Gastrocnemius medialis (tissue), 4 donors: ENCODE measurements around the gene MOB3C. TPM values are rescaled to one million over a fixed set of nuclear protein-coding genes. Genes with fewer than 3 reads are reported as not detected.
"Not testable (repeated sequence)": the region's sequence is repeated elsewhere in the genome, so short reads cannot be mapped to it uniquely, and the experiment has no call there.

Experiments
- ATAC-seq, 2 donors: fragments of 150-250 bp; one replicate each; pipeline ENCODE4 v1.9.1; 2016
- DNase-seq, 2 donors: peaks; one replicate each; pipeline ENCODE4 v3.0.0-alpha.2; 2019
- H3K27ac ChIP-seq, 4 donors: fragments of 200-600 bp; sonication (generic); 1 replicate in 1 of 4; 2 replicates in 3 of 4; pipeline ENCODE4 v1.5.1; 2016 to 2018; ENCODE audit warnings: mild to moderate bottlenecking in 2 of 4, moderate library complexity in 1 of 4
- H3K27me3 ChIP-seq, 3 donors: fragments of 200-600 bp; sonication (generic) in 2 of 3; 1 replicate in 1 of 3; 2 replicates in 2 of 3; pipeline versions ENCODE4 v1.5.1 to v1.6.0; 2016 to 2019; ENCODE audit warnings: mild to moderate bottlenecking in 1 of 3, moderate library complexity in 1 of 3
- H3K36me3 ChIP-seq, 2 donors: fragments of 200-600 bp; sonication (generic) in 1 of 2; one replicate each; pipeline ENCODE4 v1.5.1; 2017 to 2018
- H3K4me1 ChIP-seq, 2 donors: fragments of 200-600 bp; sonication (generic) in 1 of 2; one replicate each; pipeline ENCODE4 v1.5.1; 2016 to 2017; ENCODE audit warnings: mild to moderate bottlenecking in 2 of 2
- H3K4me3 ChIP-seq, 4 donors: fragments of 200-600 bp; sonication (generic) in 3 of 4; 1 replicate in 1 of 4; 2 replicates in 3 of 4; pipeline ENCODE4 v1.5.1; 2016 to 2019; ENCODE audit warnings: mild to moderate bottlenecking in 2 of 4
- H3K9me3 ChIP-seq, 3 donors: fragments of 200-600 bp; sonication (generic) in 2 of 3; 1 replicate in 1 of 3; 2 replicates in 2 of 3; pipeline ENCODE4 v1.5.1; 2016 to 2019
- POLR2A ChIP-seq, 2 donors: fragments of 450-650 bp; IDR thresholded peaks; one replicate each; pipeline ENCODE4 v1.6.1; 2017; ENCODE audit warnings: antibody characterized with exemption in 2 of 2, mild to moderate bottlenecking in 2 of 2, moderate library complexity in 2 of 2
- in situ Hi-C, 4 donors: fragments of 200-750 bp; cut with MboI; loops; one replicate each; pipeline versions ENCODE4 v1.15.0 to v1.8.0; 2017; ENCODE audit warnings: low sequenced_read_pairs in 4 of 4
- intact Hi-C: fragments of 100-400 bp; cut with DNase I; formaldehyde crosslinking; loops from one replicate; pipeline ENCODE4 v1.15.1; 2023; ENCODE audit warnings: low total_unique reads
- total RNA-seq, 4 donors: library from RNA; depleted of rRNA; stranded (reverse); fragments of >200 nt; gene quantifications; one replicate each; pipeline versions ENCODE4 v1.1.0 to v1.2.3, GENCODE V29; 2016
- TF ChIP-seq, protein P1 (sequence below), 5 experiments: fragments of 450-650 bp in 3 of 5; fragments of 200-600 bp in 2 of 5; sonication (generic) in 2 of 5; IDR thresholded peaks in 4 of 5; conservative IDR thresholded peaks in 1 of 5; 1 replicate in 4 of 5; 2 replicates in 1 of 5; pipeline ENCODE4 v1.5.1; 2016 to 2019; ENCODE audit warnings: antibody characterized with exemption in 5 of 5, mild to moderate bottlenecking in 3 of 5, moderate library complexity in 3 of 5

MOB3C gene
- total RNA-seq, 4 donors from 2014 or later, result 11.3 to 26.5 (median 23.3) TPM

DNA sequence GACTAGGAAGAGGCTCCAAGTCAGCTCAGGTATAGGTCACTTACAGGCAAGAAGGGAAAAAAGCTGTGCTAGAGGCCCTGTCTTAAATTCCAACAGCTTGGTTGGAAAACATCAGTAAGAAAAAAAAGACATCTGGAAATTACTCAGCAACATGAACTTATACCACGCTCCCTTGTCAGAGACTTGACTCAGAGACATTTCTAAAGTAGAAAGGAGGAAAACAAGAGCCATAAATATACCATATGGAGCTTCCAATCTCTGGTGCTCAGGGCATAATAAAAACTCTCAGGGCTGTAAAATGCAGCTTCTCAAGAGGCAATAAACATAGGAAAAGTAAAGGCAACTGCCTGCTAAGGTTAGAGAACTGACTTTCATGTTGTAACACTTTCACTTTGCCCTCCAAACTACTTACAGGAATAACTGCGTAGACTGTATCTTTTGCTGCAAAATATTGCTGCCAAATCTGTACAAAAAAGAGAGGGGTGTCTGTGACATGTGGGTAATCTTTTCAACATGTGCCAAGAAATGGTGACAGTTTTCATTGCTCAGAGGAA lies 36.9 kb upstream of the MOB3C start:
- no peak overlapping the region for H3K27ac ChIP-seq
- H3K36me3 ChIP-seq, result peaks cover 0 to 81% of the 10 kb centered on the region in 2 donors
- in situ Hi-C loops, result no loop called here
- H3K4me3 ChIP-seq, result no peak overlapping the region
- no peak for ATAC-seq
- H3K4me1 ChIP-seq, result no peaks in the 10 kb centered on the region
- no peak for DNase-seq
- intact Hi-C loops, result no loop called here
- H3K27me3 ChIP-seq, result no peaks in the 10 kb centered on the region
- TF ChIP-seq, protein P1, sequence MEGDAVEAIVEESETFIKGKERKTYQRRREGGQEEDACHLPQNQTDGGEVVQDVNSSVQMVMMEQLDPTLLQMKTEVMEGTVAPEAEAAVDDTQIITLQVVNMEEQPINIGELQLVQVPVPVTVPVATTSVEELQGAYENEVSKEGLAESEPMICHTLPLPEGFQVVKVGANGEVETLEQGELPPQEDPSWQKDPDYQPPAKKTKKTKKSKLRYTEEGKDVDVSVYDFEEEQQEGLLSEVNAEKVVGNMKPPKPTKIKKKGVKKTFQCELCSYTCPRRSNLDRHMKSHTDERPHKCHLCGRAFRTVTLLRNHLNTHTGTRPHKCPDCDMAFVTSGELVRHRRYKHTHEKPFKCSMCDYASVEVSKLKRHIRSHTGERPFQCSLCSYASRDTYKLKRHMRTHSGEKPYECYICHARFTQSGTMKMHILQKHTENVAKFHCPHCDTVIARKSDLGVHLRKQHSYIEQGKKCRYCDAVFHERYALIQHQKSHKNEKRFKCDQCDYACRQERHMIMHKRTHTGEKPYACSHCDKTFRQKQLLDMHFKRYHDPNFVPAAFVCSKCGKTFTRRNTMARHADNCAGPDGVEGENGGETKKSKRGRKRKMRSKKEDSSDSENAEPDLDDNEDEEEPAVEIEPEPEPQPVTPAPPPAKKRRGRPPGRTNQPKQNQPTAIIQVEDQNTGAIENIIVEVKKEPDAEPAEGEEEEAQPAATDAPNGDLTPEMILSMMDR (IDR thresholded peaks at IDR 0.05 in 4 of 5, conservative IDR thresholded peaks at IDR 0.05 in 1 of 5), result no peak
- TF ChIP-seq POLR2A (IDR thresholded peaks at IDR 0.05), result no peak
- H3K9me3 ChIP-seq, result no peaks in the 10 kb centered on the region

DNA sequence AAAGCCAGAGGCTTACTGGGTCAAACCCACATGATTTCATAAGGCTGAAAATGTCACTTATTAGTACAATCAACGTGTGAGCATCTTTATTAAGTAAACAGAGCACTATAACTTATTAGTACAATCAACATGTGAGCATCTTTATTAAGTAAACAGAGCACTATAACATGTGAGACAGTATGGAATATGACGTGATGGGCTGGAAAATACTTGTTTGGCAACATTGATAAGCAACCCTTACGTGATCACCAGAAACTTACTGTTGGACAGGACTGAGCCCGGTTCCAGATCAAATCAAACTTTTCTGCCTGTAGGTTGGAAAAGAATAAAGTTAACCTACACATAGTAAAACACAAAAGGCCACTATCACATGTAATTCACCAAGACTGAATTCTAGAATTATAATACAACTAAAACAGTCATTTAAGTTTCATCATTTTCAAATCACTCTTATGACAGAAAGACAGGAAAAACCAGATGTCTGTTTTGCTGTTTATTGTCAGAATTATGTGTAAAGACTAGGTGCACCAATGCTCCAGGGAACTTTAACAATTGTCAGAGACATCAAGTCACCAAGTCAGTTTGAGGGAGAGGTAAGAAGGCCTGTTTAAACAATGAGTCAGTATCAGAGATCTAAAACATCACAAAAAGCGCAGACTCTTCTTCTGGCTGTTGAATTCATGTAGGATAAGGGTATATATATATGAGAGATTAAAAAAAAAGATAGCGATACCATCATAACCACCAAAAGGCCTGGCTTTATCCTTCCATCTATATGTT lies 35.9 kb upstream of the MOB3C start:
- no peak overlapping the region for H3K27ac ChIP-seq
- no peak for ATAC-seq

DNA sequence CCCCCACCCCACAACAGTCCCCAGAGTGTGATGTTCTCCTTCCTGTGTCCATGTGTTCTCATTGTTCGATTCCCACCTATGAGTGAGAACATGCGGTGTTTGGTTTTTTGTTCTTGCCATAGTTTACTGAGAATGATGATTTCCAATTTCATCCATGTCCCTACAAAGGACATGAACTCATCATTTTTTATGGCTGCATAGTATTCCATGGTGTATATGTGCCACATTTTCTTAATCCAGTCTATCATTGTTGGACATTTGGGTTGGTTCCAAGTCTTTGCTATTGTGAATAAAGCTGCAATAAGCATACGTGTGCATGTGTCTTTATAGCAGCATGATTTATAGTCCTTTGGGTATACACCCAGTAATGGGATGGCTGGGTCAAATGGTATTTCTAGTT lies 34.5 kb upstream of the MOB3C start:
- H3K27ac ChIP-seq, H3K4me1 ChIP-seq, ATAC-seq, DNase-seq, intact Hi-C loops, H3K27me3 ChIP-seq, H3K4me3 ChIP-seq, in situ Hi-C loops, H3K9me3 ChIP-seq: not testable (repeated sequence)
- peaks cover 0 to 77% of the 10 kb centered on the region in 2 donors for H3K36me3 ChIP-seq

More for the DNA sequence above, 35.9 kb upstream of the MOB3C start:
- H3K4me1 ChIP-seq, result no peaks in the 10 kb centered on the region
- no peaks in the 10 kb centered on the region for H3K9me3 ChIP-seq
- TF ChIP-seq, protein P1 (IDR thresholded peaks at IDR 0.05 in 4 of 5, conservative IDR thresholded peaks at IDR 0.05 in 1 of 5), result no peak
- TF ChIP-seq POLR2A (IDR thresholded peaks at IDR 0.05), result no peak
- no peaks in the 10 kb centered on the region for H3K27me3 ChIP-seq
- H3K36me3 ChIP-seq, result peaks cover 0 to 81% of the 10 kb centered on the region in 2 donors
- H3K4me3 ChIP-seq, result no peak overlapping the region
- no peak for DNase-seq
- intact Hi-C loops, result no loop called here
- in situ Hi-C loops, result no loop called here

DNA sequence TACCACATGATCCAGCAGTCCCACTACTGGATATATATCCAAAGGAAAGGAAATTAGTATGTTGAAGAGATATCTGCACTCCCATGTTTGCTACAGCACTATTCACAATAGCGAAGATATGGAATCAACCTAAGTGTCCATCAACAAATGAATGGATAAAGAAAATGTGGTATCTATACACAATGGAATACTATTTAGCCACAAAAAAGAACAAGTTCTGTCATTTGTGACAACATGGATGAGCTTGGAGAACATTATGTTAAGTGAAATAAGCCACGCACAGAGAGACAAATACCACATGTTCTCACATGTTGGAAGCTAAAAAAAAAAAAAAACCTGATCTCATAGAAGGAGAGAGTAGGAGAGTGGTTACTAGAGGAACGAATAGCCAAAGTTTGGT lies 33.9 kb upstream of the MOB3C start:
- Histone ChIP-seq H3K9me3 (no peaks in the 10 kb centered on the region), H3K36me3 (peaks cover 0 to 72% of the 10 kb centered on the region in 2 donors)

DNA sequence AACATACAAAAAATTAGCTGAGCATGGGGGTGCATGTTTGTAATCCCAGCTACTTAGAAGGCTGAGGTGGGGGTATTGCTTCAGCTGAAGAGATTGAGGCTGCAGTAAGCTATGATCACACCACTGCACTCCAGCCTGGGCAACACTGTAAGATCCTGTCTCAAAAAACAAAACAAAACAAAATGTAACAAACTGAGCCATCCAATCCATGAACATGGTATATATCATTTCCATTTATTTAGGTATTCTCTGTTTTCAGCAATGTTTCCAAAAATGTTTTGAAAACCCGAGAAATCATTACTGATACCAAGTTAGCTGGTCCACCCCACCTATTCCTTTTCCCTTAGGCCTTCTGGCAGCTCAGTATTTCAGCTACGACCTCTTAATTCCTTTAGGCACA lies 33.2 kb upstream of the MOB3C start:
- H3K9me3 ChIP-seq, result no peaks in the 10 kb centered on the region
- intact Hi-C loops, result no loop called here
- DNase-seq (no peak), ATAC-seq (no peak)
- peaks cover 0 to 65% of the 10 kb centered on the region in 2 donors for H3K36me3 ChIP-seq
- H3K27ac ChIP-seq, result no peak overlapping the region
- in situ Hi-C loops, result no loop called here
- no peaks in the 10 kb centered on the region for H3K27me3 ChIP-seq
- no peak overlapping the region for H3K4me3 ChIP-seq
- H3K4me1 ChIP-seq, result no peaks in the 10 kb centered on the region
- TF ChIP-seq POLR2A (IDR thresholded peaks at IDR 0.05), result no peak
- TF ChIP-seq, protein P1 (IDR thresholded peaks at IDR 0.05 in 4 of 5, conservative IDR thresholded peaks at IDR 0.05 in 1 of 5), result no peak

More for the DNA sequence above, 33.9 kb upstream of the MOB3C start:
- no peak for ATAC-seq
- TF ChIP-seq POLR2A (IDR thresholded peaks at IDR 0.05), result no peak
- TF ChIP-seq, protein P1 (IDR thresholded peaks at IDR 0.05 in 4 of 5, conservative IDR thresholded peaks at IDR 0.05 in 1 of 5), result no peak
- in situ Hi-C loops, result no loop called here
- Histone ChIP-seq H3K4me1 (no peaks in the 10 kb centered on the region), H3K27me3 (no peaks in the 10 kb centered on the region), H3K27ac (no peak overlapping the region), H3K4me3 (no peak overlapping the region)
- no peak for DNase-seq
- intact Hi-C loops, result no loop called here
